ENCODE results near the gene PPP4R3C. TPM values are rescaled to one million over a fixed set of nuclear protein-coding genes. Genes with fewer than 3 reads are reported as not detected.

Gene PPP4R3C
- total and polyA plus RNA-seq, 2 donors (not counting 3 experiments of a cell fraction or from before 2014, with no cell fraction given), result not detected

DNA sequence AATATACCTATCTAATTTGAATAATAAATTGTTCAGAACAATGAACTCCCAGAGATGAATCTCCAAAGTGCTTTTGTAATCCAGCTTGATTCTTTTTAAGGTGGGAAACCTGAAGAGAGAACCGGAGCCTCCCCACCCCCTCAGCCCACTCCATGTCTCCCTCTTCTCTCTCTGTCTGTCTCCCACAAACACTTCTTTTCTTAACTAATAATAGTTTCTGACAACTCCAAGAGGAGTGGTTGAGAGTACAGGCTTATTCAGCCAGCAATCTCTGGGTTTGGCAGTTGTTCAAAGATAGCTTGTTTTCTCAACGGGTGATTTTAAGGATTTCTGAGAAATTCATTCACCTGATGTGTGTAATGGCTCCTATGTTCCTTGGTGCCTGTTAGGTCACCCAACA lies 23.4 kb downstream of the PPP4R3C start:
- H3K79me2 ChIP-seq (ENCODE audit: control insufficient read depth, insufficient read depth, low read length), result no peaks in the 10 kb centered on the region
- H3K4me3 ChIP-seq (replicated peaks in 1 of 3; ENCODE audit: insufficient read depth in 1 of 3, low read depth in 1 of 3, low read length in 3 of 3), result no peak overlapping the region
- H3K9me3 ChIP-seq (replicated peaks; ENCODE audit: control insufficient read depth, insufficient read depth, low read length), result no peaks in the 10 kb centered on the region
- H3K4me2 ChIP-seq (ENCODE audit: insufficient read depth, low read length), result no peak overlapping the region
- no peaks in the 10 kb centered on the region for H3K36me3 ChIP-seq (ENCODE audit: control insufficient read depth in 2 of 2, extremely low read depth in 1 of 2, insufficient read depth in 2 of 2, low read length in 2 of 2)
- H2AFZ ChIP-seq (ENCODE audit: low read depth, low read length), result no peak overlapping the region
- no peaks in the 10 kb centered on the region for H3K27me3 ChIP-seq (ENCODE audit: control insufficient read depth in 2 of 2, insufficient read depth in 2 of 2, low read length in 2 of 2)
- no peak overlapping the region for H3K9ac ChIP-seq (replicated peaks; ENCODE audit: extremely low read depth, insufficient read depth, low read length)
- FAIRE-seq (no peak), DNase-seq (ENCODE audit: low read depth, low spot score) (peak; percentile 70)
- peaks cover 2% of the 10 kb centered on the region for H3K4me1 ChIP-seq (ENCODE audit: control insufficient read depth, extremely low read depth, insufficient read depth, low read length)
- peak overlapping the region; percentile 8 for H3K27ac ChIP-seq (ENCODE audit: insufficient read depth, low read depth, low read length)
- intact Hi-C loops (cut with micrococcal nuclease), result no loop called here
- TF ChIP-seq, protein P1, sequence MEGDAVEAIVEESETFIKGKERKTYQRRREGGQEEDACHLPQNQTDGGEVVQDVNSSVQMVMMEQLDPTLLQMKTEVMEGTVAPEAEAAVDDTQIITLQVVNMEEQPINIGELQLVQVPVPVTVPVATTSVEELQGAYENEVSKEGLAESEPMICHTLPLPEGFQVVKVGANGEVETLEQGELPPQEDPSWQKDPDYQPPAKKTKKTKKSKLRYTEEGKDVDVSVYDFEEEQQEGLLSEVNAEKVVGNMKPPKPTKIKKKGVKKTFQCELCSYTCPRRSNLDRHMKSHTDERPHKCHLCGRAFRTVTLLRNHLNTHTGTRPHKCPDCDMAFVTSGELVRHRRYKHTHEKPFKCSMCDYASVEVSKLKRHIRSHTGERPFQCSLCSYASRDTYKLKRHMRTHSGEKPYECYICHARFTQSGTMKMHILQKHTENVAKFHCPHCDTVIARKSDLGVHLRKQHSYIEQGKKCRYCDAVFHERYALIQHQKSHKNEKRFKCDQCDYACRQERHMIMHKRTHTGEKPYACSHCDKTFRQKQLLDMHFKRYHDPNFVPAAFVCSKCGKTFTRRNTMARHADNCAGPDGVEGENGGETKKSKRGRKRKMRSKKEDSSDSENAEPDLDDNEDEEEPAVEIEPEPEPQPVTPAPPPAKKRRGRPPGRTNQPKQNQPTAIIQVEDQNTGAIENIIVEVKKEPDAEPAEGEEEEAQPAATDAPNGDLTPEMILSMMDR (IDR thresholded peaks at IDR 0.05; ENCODE audit: extremely low read depth in 1 of 2, insufficient read depth in 1 of 2, low read depth in 1 of 2, low read length in 2 of 2), result no peak
- TF ChIP-seq, protein P2, sequence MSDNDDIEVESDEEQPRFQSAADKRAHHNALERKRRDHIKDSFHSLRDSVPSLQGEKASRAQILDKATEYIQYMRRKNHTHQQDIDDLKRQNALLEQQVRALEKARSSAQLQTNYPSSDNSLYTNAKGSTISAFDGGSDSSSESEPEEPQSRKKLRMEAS (IDR thresholded peaks at IDR 0.05; ENCODE audit: insufficient read depth, insufficient read length), result no peak
- no peak for TF ChIP-seq MYC (IDR thresholded peaks at IDR 0.05; ENCODE audit: low read depth, low read length)
- dilution Hi-C loops (cut with MboI; ENCODE audit: extremely low pct_ligation_motif_present, low sequenced_read_pairs), result no loop called here
- CTCF ChIA-PET, result no interaction called here
- no peaks in the 10 kb centered on the region for H4K20me1 ChIP-seq (replicated peaks; ENCODE audit: control insufficient read depth, extremely low read depth, insufficient read depth, low read length)
- POLR2A ChIA-PET, result no interaction called here
- BruUV-seq (replicated peaks), result TSS peak; percentile 52
- H3K9me1 ChIP-seq (replicated peaks; ENCODE audit: control insufficient read depth, extremely low read depth, insufficient read depth, low read length), result no peaks in the 10 kb centered on the region

DNA sequence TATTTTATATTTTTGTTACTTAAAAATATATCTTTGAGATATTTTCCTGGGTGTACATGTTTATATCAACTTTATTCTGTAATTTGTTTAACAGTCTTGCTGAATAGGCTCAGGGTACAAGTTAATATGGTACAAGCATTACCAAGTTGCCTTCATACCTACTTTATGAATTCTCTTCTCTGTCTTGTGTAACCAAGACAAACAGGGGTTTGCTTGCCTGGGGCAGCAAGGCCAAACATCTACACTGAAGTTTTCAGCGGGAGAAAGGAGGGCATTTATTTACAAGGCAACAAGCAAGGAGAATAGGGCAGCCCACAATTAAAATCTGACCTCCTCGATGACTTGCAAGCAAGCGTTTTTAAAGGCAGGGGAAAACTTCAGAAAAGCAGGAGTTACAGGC lies 24.2 kb downstream of the PPP4R3C start:
- H4K20me1 ChIP-seq (replicated peaks; ENCODE audit: control insufficient read depth, extremely low read depth, insufficient read depth, low read length), result no peaks in the 10 kb centered on the region
- H3K9ac ChIP-seq (replicated peaks; ENCODE audit: extremely low read depth, insufficient read depth, low read length), result no peak overlapping the region
- no peak for TF ChIP-seq POLR2A (IDR thresholded peaks at IDR 0.05; ENCODE audit: low read depth, low read length)
- TF ChIP-seq GATA2 (IDR thresholded peaks at IDR 0.05; ENCODE audit: insufficient read depth, insufficient read length, low read depth, low read length), result no peak
- TF ChIP-seq MYC (IDR thresholded peaks at IDR 0.05; ENCODE audit: low read depth, low read length), result no peak
- TF ChIP-seq, protein P1 (IDR thresholded peaks at IDR 0.05; ENCODE audit: extremely low read depth in 1 of 2, insufficient read depth in 1 of 2, low read depth in 1 of 2, low read length in 2 of 2), result no peak
- TF ChIP-seq JUN (IDR thresholded peaks at IDR 0.05; ENCODE audit: borderline replicate concordance, insufficient read depth, insufficient read length, low read depth), result no peak
- TF ChIP-seq EZH2 (IDR thresholded peaks at IDR 0.05; ENCODE audit: borderline replicate concordance, low read depth, low read length, severe bottlenecking), result no peak
- TF ChIP-seq FOS (IDR thresholded peaks at IDR 0.05; ENCODE audit: borderline replicate concordance, insufficient read depth, low read length), result no peak
- TF ChIP-seq POLR2AphosphoS5 (IDR thresholded peaks at IDR 0.05; ENCODE audit: insufficient read depth, low read depth, low read length), result no peak
- TF ChIP-seq, protein P2 (IDR thresholded peaks at IDR 0.05; ENCODE audit: insufficient read depth, insufficient read length), result no peak
- dilution Hi-C loops (cut with MboI; ENCODE audit: extremely low pct_ligation_motif_present, low sequenced_read_pairs), result no loop called here
- no peaks in the 10 kb centered on the region for H3K36me3 ChIP-seq (ENCODE audit: control insufficient read depth in 2 of 2, extremely low read depth in 1 of 2, insufficient read depth in 2 of 2, low read length in 2 of 2)
- no peaks in the 10 kb centered on the region for H3K27me3 ChIP-seq (ENCODE audit: control insufficient read depth in 2 of 2, insufficient read depth in 2 of 2, low read length in 2 of 2)
- no peaks in the 10 kb centered on the region for H3K9me1 ChIP-seq (replicated peaks; ENCODE audit: control insufficient read depth, extremely low read depth, insufficient read depth, low read length)
- intact Hi-C loops (cut with micrococcal nuclease), result no loop called here
- CTCF ChIA-PET, result no interaction called here
- H3K4me2 ChIP-seq (ENCODE audit: insufficient read depth, low read length), result no peak overlapping the region
- BruUV-seq (replicated peaks), result TSS peak; percentile 86
- DNase-seq (ENCODE audit: low read depth, low spot score) (no peak), FAIRE-seq (no peak)
- no peak overlapping the region for H3K4me3 ChIP-seq (replicated peaks in 1 of 3; ENCODE audit: insufficient read depth in 1 of 3, low read depth in 1 of 3, low read length in 3 of 3)
- H3K27ac ChIP-seq (ENCODE audit: insufficient read depth, low read depth, low read length), result no peak overlapping the region
- H3K79me2 ChIP-seq (ENCODE audit: control insufficient read depth, insufficient read depth, low read length), result no peaks in the 10 kb centered on the region
- peaks cover 2% of the 10 kb centered on the region for H3K4me1 ChIP-seq (ENCODE audit: control insufficient read depth, extremely low read depth, insufficient read depth, low read length)
- H2AFZ ChIP-seq (ENCODE audit: low read depth, low read length), result no peak overlapping the region
- POLR2A ChIA-PET, result no interaction called here
- no peaks in the 10 kb centered on the region for H3K9me3 ChIP-seq (replicated peaks; ENCODE audit: control insufficient read depth, insufficient read depth, low read length)
